H1 (cell line): ENCODE results near the gene UBAC1. TPM values are rescaled to one million over a fixed set of nuclear protein-coding genes. Genes with fewer than 3 reads are reported as not detected.

ENCODE experiments used
- CTCF ChIA-PET: fragments of 300-600 bp; sonication (Branson Sonifier 250); formaldehyde crosslinking; loops from one replicate; lab custom pipeline; 2021; ENCODE audit not compliant: partially characterized antibody; lab: Charles Lee
- POLR2A ChIA-PET: fragments of 300-600 bp; sonication (Branson Sonifier 250); formaldehyde crosslinking; loops from one replicate; lab custom pipeline; 2021; ENCODE audit warnings: inconsistent platforms; ENCODE audit not compliant: partially characterized antibody; lab: Charles Lee
- DNase-seq, 2 experiments: peaks; one replicate each; pipeline versions ENCODE4 v3.0.0 to v3.0.0-alpha.2; 2010 to 2022; ENCODE audit warnings: low spot score in 2 of 2, low read depth in 1 of 2, mixed read lengths in 1 of 2
- FAIRE-seq: peaks from 2 replicates; lab custom pipeline; 2011; peaks lifted over from hg19 to GRCh38; lab: Jason Lieb, UNC
- H2AFZ ChIP-seq: 2 replicates; pipeline ENCODE4 v1.8.1; 2012; ENCODE audit warnings: low read length, inconsistent platforms
- H2AK5ac ChIP-seq: 2 replicates; pipeline ENCODE4 v1.6.1; 2013; ENCODE audit warnings: low read depth, low read length
- H2BK120ac ChIP-seq: replicated peaks from 2 replicates; pipeline ENCODE3; 2013; ENCODE audit warnings: low read depth, low read length, inconsistent platforms
- H2BK12ac ChIP-seq: 2 replicates; pipeline ENCODE4 v1.6.1; 2013; ENCODE audit warnings: low read depth, low read length
- H2BK15ac ChIP-seq: 2 replicates; pipeline ENCODE4 v1.6.1; 2013; ENCODE audit warnings: low read length
- H2BK20ac ChIP-seq: 2 replicates; pipeline ENCODE4 v1.6.1; 2013; ENCODE audit warnings: low read length
- H2BK5ac ChIP-seq: 2 replicates; pipeline ENCODE4 v1.6.1; 2013; ENCODE audit warnings: low read depth, low read length
- H3K14ac ChIP-seq: 2 replicates; pipeline ENCODE4 v1.6.1; 2013; ENCODE audit warnings: inconsistent platforms; ENCODE audit not compliant: insufficient read length
- H3K18ac ChIP-seq: 2 replicates; pipeline ENCODE4 v1.6.1; 2013; ENCODE audit warnings: low read length; ENCODE audit errors: extremely low read depth
- H3K23ac ChIP-seq: 2 replicates; pipeline ENCODE4 v1.6.1; 2013; ENCODE audit warnings: inconsistent platforms; ENCODE audit not compliant: insufficient read length
- H3K23me2 ChIP-seq: 2 replicates; pipeline ENCODE4 v1.6.1; 2013; ENCODE audit warnings: low read depth, low read length
- H3K27ac ChIP-seq: 2 replicates; pipeline ENCODE4 v1.6.1; 2011; ENCODE audit warnings: low read depth, low read length, inconsistent platforms
- H3K27me3 ChIP-seq, 4 experiments: replicated peaks in 1 of 4; 1 replicate in 1 of 4; 2 replicates in 3 of 4; pipeline versions ENCODE4 v1.6.1 to v1.8.1; 2011 to 2013; ENCODE audit warnings: low read length in 3 of 4, mild to moderate bottlenecking in 3 of 4, inconsistent platforms in 2 of 4, mixed read lengths in 2 of 4, moderate library complexity in 1 of 4; ENCODE audit not compliant: control insufficient read depth in 3 of 4, insufficient read depth in 3 of 4; ENCODE audit errors: extremely low read depth in 1 of 4
- H3K36me3 ChIP-seq, 4 experiments: 2 replicates each; pipeline versions ENCODE4 v1.6.1 to v1.8.1; 2011 to 2013; ENCODE audit warnings: mild to moderate bottlenecking in 4 of 4, low read length in 3 of 4, moderate library complexity in 2 of 4, control low read depth in 1 of 4, inconsistent platforms in 1 of 4; ENCODE audit not compliant: insufficient read depth in 4 of 4, control insufficient read depth in 2 of 4
- H3K4ac ChIP-seq: replicated peaks from 2 replicates; pipeline ENCODE3; 2013; ENCODE audit warnings: low read length, low read depth, mixed read lengths, inconsistent platforms; ENCODE audit not compliant: insufficient read length
- H3K4me1 ChIP-seq, 4 experiments: replicated peaks in 1 of 4; 1 replicate in 1 of 4; 2 replicates in 3 of 4; pipeline versions ENCODE4 v1.6.1 to v1.8.1; 2011 to 2013; ENCODE audit warnings: low read length in 3 of 4, inconsistent platforms in 2 of 4, mixed read lengths in 1 of 4; ENCODE audit not compliant: insufficient read depth in 4 of 4, control insufficient read depth in 3 of 4
- H3K4me2 ChIP-seq, 2 experiments: 2 replicates each; pipeline versions ENCODE4 v1.6.1 to v1.8.1; 2011 to 2013; ENCODE audit warnings: low read depth in 2 of 2, low read length in 2 of 2, control low read depth in 1 of 2, inconsistent platforms in 1 of 2, mild to moderate bottlenecking in 1 of 2; ENCODE audit not compliant: insufficient read depth in 1 of 2
- H3K4me3 ChIP-seq, 4 experiments: fragments of 200-600, 300-600 bp in 1 of 4; sonication (generic), shearing (Covaris generic), sonication (Bioruptor Twin) in 1 of 4; 2 replicates each; pipeline versions ENCODE4 v1.5.1 to v1.8.1; 2011 to 2016; ENCODE audit warnings: low read length in 4 of 4, low read depth in 3 of 4, control low read depth in 2 of 4, inconsistent platforms in 2 of 4, mild to moderate bottlenecking in 2 of 4, mixed read lengths in 1 of 4, moderate library complexity in 1 of 4; ENCODE audit not compliant: insufficient read depth in 2 of 4; ENCODE audit errors: extremely low read depth in 1 of 4
- H3K56ac ChIP-seq: replicated peaks from 2 replicates; pipeline ENCODE3; 2013; ENCODE audit warnings: low read depth, mild to moderate bottlenecking, mixed read lengths, low read length, inconsistent platforms; ENCODE audit not compliant: insufficient read length
- H3K79me1 ChIP-seq: 2 replicates; pipeline ENCODE4 v1.6.1; 2013; ENCODE audit warnings: low read depth, low read length, control low read depth
- H3K79me2 ChIP-seq, 2 experiments: 2 replicates each; pipeline versions ENCODE4 v1.6.1 to v1.8.1; 2012 to 2013; ENCODE audit warnings: low read length in 2 of 2, mild to moderate bottlenecking in 2 of 2, inconsistent platforms in 1 of 2; ENCODE audit not compliant: insufficient read depth in 2 of 2, control insufficient read depth in 1 of 2
- H3K9ac ChIP-seq, 4 experiments: replicated peaks in 1 of 4; 1 replicate in 1 of 4; 2 replicates in 3 of 4; pipeline versions ENCODE4 v1.6.1 to v1.8.1; 2011 to 2013; ENCODE audit warnings: low read depth in 3 of 4, low read length in 3 of 4, control low read depth in 2 of 4, mild to moderate bottlenecking in 2 of 4, moderate library complexity in 2 of 4, inconsistent platforms in 1 of 4; ENCODE audit errors: extremely low read depth in 1 of 4
- H3K9me3 ChIP-seq, 2 experiments: 2 replicates each; pipeline versions ENCODE4 v1.6.1 to v1.8.1; 2012 to 2013; ENCODE audit warnings: mild to moderate bottlenecking in 2 of 2, moderate library complexity in 2 of 2, control low read depth in 1 of 2, inconsistent platforms in 1 of 2, low read depth in 1 of 2, low read length in 1 of 2, mixed read lengths in 1 of 2; ENCODE audit not compliant: insufficient read depth in 2 of 2
- H4K20me1 ChIP-seq, 2 experiments: replicated peaks in 1 of 2; 2 replicates each; pipeline versions ENCODE3 to v1.8.1; 2011 to 2013; ENCODE audit warnings: inconsistent platforms in 2 of 2, low read length in 2 of 2, mild to moderate bottlenecking in 1 of 2; ENCODE audit not compliant: insufficient read depth in 2 of 2, control insufficient read depth in 1 of 2
- H4K5ac ChIP-seq: 2 replicates; pipeline ENCODE4 v1.6.1; 2013; ENCODE audit warnings: low read length, low read depth, mixed read lengths, inconsistent platforms; ENCODE audit not compliant: insufficient read length
- H4K8ac ChIP-seq: 2 replicates; pipeline ENCODE4 v1.8.0; 2013; ENCODE audit warnings: mild to moderate bottlenecking, moderate library complexity, low read length, inconsistent platforms; ENCODE audit not compliant: insufficient read depth; ENCODE audit errors: extremely low read depth
- H4K91ac ChIP-seq: replicated peaks from 2 replicates; pipeline ENCODE3; 2013; ENCODE audit warnings: low read length, mixed read lengths, inconsistent platforms; ENCODE audit not compliant: insufficient read length
- BRCA1 ChIP-seq: IDR thresholded peaks from 2 replicates; pipeline ENCODE4 v1.6.1; 2012; ENCODE audit warnings: low read depth, low read length, improper control_type of control experiment
- CEBPB ChIP-seq: IDR thresholded peaks from 2 replicates; pipeline ENCODE4 v1.6.1; 2012; ENCODE audit warnings: low read depth, low read length
- EGR1 ChIP-seq: IDR thresholded peaks from 2 replicates; pipeline ENCODE4 v1.6.1; 2011; ENCODE audit warnings: low read depth, low read length, borderline replicate concordance
- GTF2F1 ChIP-seq: IDR thresholded peaks from 2 replicates; pipeline ENCODE4 v1.6.1; 2012; ENCODE audit warnings: low read depth, low read length, improper control_type of control experiment, borderline replicate concordance
- HDAC2 ChIP-seq, 2 experiments: fragments of 300-600 bp in 1 of 2; sonication (generic) in 1 of 2; IDR thresholded peaks; 2 replicates each; pipeline ENCODE4 v1.6.1; 2011 to 2012; ENCODE audit warnings: low read depth in 2 of 2, low read length in 2 of 2, mild to moderate bottlenecking in 2 of 2, moderate library complexity in 2 of 2, borderline replicate concordance in 1 of 2, inconsistent platforms in 1 of 2
- HDAC6 ChIP-seq: IDR thresholded peaks from one replicate; pipeline ENCODE4 v1.7.1; 2012; ENCODE audit warnings: low read depth, mild to moderate bottlenecking, inconsistent platforms, low read length, moderate library complexity
- KDM4A ChIP-seq: IDR thresholded peaks from one replicate; pipeline ENCODE4 v1.7.1; 2012; ENCODE audit warnings: low read depth, mild to moderate bottlenecking, moderate library complexity, low read length, inconsistent platforms; ENCODE audit not compliant: severe bottlenecking
- KDM5A ChIP-seq: fragments of 200-600 bp; IDR thresholded peaks from 2 replicates; pipeline ENCODE4 v1.7.1; 2012; ENCODE audit warnings: mild to moderate bottlenecking, low read length, inconsistent platforms, mixed read lengths
- NRF1 ChIP-seq: IDR thresholded peaks from 2 replicates; pipeline ENCODE4 v1.6.1; 2011; ENCODE audit warnings: mild to moderate bottlenecking, low read depth, low read length, improper control_type of control experiment
- POLR2AphosphoS5 ChIP-seq: IDR thresholded peaks from 2 replicates; pipeline ENCODE4 v1.6.1; 2011; ENCODE audit warnings: low read depth, low read length
- RBBP5 ChIP-seq: IDR thresholded peaks from 2 replicates; pipeline ENCODE4 v1.7.1; 2012; ENCODE audit warnings: low read depth, mild to moderate bottlenecking, inconsistent platforms, low read length, moderate library complexity, borderline replicate concordance
- SUZ12 ChIP-seq: fragments of 200-600 bp; sonication (generic); IDR thresholded peaks from 2 replicates; pipeline ENCODE4 v1.6.1; 2012; ENCODE audit warnings: mild to moderate bottlenecking, inconsistent platforms, low read length, moderate library complexity, mixed read lengths
- TBP ChIP-seq: IDR thresholded peaks from 2 replicates; pipeline ENCODE4 v1.6.1; 2011; ENCODE audit warnings: low read depth, low read length, improper control_type of control experiment
- WGBS, 2 experiments: shearing (Covaris generic) in 1 of 2; methylation state at CpG; one replicate each; pipeline versions ENCODE4 v1.1.6 to v1.1.7; 2013 to 2015; ENCODE audit warnings: low lambda C conversion rate in 2 of 2, mixed read lengths in 2 of 2, inconsistent platforms in 1 of 2, low coverage in 1 of 2, missing lambda C conversion rate in 1 of 2; ENCODE audit not compliant: insufficient replicate concordance in 2 of 2, insufficient coverage in 1 of 2, insufficient read length in 1 of 2; ENCODE audit errors: extremely low coverage in 1 of 2, missing lambda C conversion rate in 1 of 2; 5-methylcytosine and 5-hydroxymethylcytosine counted together
- polyA plus RNA-seq, 7 experiments: library from polyadenylated mRNA; depleted of rRNA in 3 of 7; stranded (reverse) in 5 of 7; unstranded in 2 of 7; fragments of >200 nt in 5 of 7; fragments of 200-250 nt in 2 of 7; gene quantifications; 1 replicate in 5 of 7; 2 replicates in 1 of 7; 4 replicates in 1 of 7; pipeline versions ENCODE4 v1.2.1 to v1.2.3, GENCODE V29; 2011 to 2013; ENCODE audit warnings: missing spikeins in 2 of 7, mixed read lengths in 2 of 7
- total RNA-seq: library from RNA; stranded (reverse); fragmentation: NEBNext Ultra II Directional; extraction: Animal tissue kit (Norgen Biotek cat#: 25700); gene quantifications from 2 replicates; pipeline ENCODE4 v1.2.1, GENCODE V29; 2021
- TF ChIP-seq, protein P1 (sequence below): IDR thresholded peaks from 2 replicates; pipeline ENCODE4 v1.6.1; 2011; ENCODE audit warnings: low read length, improper control_type of control experiment

The UBAC1 gene
- total and polyA plus RNA-seq, 2 of the 8 experiments (the other 6 are each of a cell fraction or from before 2014, with no cell fraction given), result 59.3 to 85.2 TPM

DNA sequence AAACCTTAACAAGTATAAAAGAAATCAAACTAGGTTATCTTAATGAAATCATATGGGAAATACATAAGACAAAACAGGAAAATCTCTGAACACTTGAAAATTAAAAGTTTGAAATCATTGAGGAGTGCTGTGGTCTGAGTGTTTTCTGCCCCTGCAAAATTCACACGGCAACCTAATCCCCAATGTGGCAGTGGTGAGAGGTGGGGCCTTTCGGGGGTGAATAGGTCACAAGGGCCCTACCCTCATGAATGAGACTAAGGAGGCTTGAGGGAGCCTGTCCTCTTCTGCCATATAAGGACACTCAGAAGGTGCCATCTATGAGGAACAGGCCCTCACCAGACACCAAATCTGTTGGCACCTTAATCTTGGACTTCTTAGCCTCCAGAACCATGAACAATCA is 64.5 kb downstream of the UBAC1 start:
- Histone ChIP-seq H3K4me2 (no peak overlapping the region), H2BK20ac (no peak overlapping the region), H3K14ac (no peak overlapping the region), H3K4ac (no peak overlapping the region), H3K4me1 (peaks cover 0 to 10% (median 7%) of the 10 kb centered on the region in 4 experiments; a peak in 6 of 7 replicates), H3K9me3 (no peaks in the 10 kb centered on the region), H3K79me1 (peaks cover 14% of the 10 kb centered on the region), H4K5ac (no peak overlapping the region), H4K91ac (no peak overlapping the region), H3K79me2 (peaks cover 57 to 100% of the 10 kb centered on the region in 2 experiments), H3K36me3 (no peaks in the 10 kb centered on the region; a peak in 1 of 8 replicates), H3K4me3 (no peak overlapping the region), H2BK12ac (no peak overlapping the region), H3K23me2 (no peaks in the 10 kb centered on the region), H2AK5ac (no peak overlapping the region), H3K23ac (no peak overlapping the region), H2AFZ (no peak overlapping the region), H3K27me3 (no peaks in the 10 kb centered on the region), H3K18ac (no peak overlapping the region), H4K8ac (no peak overlapping the region), H3K27ac (no peak overlapping the region), H2BK120ac (no peak overlapping the region), H3K56ac (no peak overlapping the region), H2BK5ac (no peak overlapping the region), H2BK15ac (no peak overlapping the region), H3K9ac (no peak overlapping the region), H4K20me1 (peaks cover 17 to 25% of the 10 kb centered on the region in 2 experiments)
- ChIA-PET POLR2A (interaction anchor here (0.9 to 1.5 kb wide), 2 partner anchors 12 to 14 kb away, joined by 3 read pairs; no protein-coding TSS in a partner anchor), CTCF (no interaction called here)
- FAIRE-seq (no peak), DNase-seq (no peak)
- WGBS, 2 experiments, result 80% methylated on average over 2 of the region's 2 CpGs; no CpG with 5 or more reads in 1 of the 2 experiments
- TF ChIP-seq, protein P1, sequence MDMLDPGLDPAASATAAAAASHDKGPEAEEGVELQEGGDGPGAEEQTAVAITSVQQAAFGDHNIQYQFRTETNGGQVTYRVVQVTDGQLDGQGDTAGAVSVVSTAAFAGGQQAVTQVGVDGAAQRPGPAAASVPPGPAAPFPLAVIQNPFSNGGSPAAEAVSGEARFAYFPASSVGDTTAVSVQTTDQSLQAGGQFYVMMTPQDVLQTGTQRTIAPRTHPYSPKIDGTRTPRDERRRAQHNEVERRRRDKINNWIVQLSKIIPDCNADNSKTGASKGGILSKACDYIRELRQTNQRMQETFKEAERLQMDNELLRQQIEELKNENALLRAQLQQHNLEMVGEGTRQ, result no peak
- TF ChIP-seq HDAC2 (IDR thresholded peaks at IDR 0.05; ENCODE audit: borderline replicate concordance in 1 of 2, low read depth in 2 of 2, low read length in 2 of 2) (no peak), BRCA1 (no peak), POLR2AphosphoS5 (no peak), HDAC6 (no peak), RBBP5 (no peak), KDM4A (no peak), TBP (no peak), EGR1 (no peak), NRF1 (no peak), CEBPB (no peak), KDM5A (no peak), GTF2F1 (no peak), SUZ12 (no peak)
